ENCODE measurements around the gene MYLK2.

- TF ChIP-seq CTCF (IDR thresholded peaks at IDR 0.05) (no peak), POLR2A (IDR thresholded peaks at IDR 0.05) (no peak)
Measured at GRCh38 chr20:31816221-31816620, 2.9 kb upstream of the MYLK2 start.

Measured in lower leg skin (tissue), 3 donors.